ENCODE results near the gene MBD3.

MBD3 gene

DNA sequence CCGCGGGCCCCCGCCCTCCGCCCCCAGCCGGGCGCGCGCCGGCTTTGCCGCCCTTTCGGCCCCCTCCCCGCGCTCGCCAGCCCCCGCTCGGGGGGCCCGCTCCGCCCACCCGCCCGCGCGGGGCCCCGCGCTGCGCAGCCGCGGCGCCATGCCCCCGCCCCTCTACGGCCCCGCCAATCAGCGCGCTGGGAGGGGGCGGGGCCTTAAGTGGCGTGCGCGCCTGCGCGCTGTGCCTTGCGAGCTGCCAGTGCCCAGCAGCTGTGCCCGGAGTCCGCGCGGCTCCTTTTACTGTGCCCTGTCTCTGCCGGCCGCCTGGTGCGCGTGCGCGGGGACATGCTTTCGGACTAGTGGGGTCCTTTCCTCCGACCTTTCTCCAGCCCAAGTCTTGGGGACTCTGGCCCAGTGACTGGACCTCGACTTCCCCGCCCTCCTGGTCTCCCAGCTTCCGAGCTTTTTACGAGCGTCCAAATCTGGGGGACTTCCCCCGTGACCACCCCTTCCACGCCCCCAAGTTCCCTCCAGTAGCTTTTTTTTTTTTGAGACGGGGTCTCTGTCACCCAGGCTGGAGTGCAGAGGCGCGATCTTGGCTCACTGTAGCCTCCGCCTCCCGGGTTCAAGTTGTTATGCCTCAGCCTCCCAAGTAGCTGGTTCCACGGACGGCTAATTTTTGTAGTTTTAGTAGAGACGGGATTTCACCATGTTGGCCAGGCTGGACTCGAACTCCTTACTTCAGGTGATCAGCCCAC is at the start of gene MBD3 (continued):
- 0 out of 2 replicates have a peak, but pooled peaks have one; percentile 17 for TF ChIP-seq KLF16 (tag by site-specific recombination; IDR thresholded peaks at IDR 0.05)
- no peak for TF ChIP-seq ZNF747 (tag by site-specific recombination; IDR thresholded peaks at IDR 0.05)
- 0 out of 2 replicates have a peak, but pooled peaks have one; percentile 23 for TF ChIP-seq ZNF24 (tag by site-specific recombination; IDR thresholded peaks at IDR 0.05)
- TF ChIP-seq, protein P1, sequence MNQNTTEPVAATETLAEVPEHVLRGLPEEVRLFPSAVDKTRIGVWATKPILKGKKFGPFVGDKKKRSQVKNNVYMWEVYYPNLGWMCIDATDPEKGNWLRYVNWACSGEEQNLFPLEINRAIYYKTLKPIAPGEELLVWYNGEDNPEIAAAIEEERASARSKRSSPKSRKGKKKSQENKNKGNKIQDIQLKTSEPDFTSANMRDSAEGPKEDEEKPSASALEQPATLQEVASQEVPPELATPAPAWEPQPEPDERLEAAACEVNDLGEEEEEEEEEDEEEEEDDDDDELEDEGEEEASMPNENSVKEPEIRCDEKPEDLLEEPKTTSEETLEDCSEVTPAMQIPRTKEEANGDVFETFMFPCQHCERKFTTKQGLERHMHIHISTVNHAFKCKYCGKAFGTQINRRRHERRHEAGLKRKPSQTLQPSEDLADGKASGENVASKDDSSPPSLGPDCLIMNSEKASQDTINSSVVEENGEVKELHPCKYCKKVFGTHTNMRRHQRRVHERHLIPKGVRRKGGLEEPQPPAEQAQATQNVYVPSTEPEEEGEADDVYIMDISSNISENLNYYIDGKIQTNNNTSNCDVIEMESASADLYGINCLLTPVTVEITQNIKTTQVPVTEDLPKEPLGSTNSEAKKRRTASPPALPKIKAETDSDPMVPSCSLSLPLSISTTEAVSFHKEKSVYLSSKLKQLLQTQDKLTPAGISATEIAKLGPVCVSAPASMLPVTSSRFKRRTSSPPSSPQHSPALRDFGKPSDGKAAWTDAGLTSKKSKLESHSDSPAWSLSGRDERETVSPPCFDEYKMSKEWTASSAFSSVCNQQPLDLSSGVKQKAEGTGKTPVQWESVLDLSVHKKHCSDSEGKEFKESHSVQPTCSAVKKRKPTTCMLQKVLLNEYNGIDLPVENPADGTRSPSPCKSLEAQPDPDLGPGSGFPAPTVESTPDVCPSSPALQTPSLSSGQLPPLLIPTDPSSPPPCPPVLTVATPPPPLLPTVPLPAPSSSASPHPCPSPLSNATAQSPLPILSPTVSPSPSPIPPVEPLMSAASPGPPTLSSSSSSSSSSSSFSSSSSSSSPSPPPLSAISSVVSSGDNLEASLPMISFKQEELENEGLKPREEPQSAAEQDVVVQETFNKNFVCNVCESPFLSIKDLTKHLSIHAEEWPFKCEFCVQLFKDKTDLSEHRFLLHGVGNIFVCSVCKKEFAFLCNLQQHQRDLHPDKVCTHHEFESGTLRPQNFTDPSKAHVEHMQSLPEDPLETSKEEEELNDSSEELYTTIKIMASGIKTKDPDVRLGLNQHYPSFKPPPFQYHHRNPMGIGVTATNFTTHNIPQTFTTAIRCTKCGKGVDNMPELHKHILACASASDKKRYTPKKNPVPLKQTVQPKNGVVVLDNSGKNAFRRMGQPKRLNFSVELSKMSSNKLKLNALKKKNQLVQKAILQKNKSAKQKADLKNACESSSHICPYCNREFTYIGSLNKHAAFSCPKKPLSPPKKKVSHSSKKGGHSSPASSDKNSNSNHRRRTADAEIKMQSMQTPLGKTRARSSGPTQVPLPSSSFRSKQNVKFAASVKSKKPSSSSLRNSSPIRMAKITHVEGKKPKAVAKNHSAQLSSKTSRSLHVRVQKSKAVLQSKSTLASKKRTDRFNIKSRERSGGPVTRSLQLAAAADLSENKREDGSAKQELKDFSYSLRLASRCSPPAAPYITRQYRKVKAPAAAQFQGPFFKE (tag by site-specific recombination; IDR thresholded peaks at IDR 0.05; ENCODE audit: borderline replicate concordance): no peak
- TF ChIP-seq ZNF341 (tag by site-specific recombination; IDR thresholded peaks at IDR 0.05; ENCODE audit: low read depth): peak; percentile 61
- peak; percentile 14; the same call in 1 of the 2 replicates for TF ChIP-seq BCL11A (tag by site-specific recombination; IDR thresholded peaks at IDR 0.05; ENCODE audit: low read depth)
- TF ChIP-seq, protein P2, sequence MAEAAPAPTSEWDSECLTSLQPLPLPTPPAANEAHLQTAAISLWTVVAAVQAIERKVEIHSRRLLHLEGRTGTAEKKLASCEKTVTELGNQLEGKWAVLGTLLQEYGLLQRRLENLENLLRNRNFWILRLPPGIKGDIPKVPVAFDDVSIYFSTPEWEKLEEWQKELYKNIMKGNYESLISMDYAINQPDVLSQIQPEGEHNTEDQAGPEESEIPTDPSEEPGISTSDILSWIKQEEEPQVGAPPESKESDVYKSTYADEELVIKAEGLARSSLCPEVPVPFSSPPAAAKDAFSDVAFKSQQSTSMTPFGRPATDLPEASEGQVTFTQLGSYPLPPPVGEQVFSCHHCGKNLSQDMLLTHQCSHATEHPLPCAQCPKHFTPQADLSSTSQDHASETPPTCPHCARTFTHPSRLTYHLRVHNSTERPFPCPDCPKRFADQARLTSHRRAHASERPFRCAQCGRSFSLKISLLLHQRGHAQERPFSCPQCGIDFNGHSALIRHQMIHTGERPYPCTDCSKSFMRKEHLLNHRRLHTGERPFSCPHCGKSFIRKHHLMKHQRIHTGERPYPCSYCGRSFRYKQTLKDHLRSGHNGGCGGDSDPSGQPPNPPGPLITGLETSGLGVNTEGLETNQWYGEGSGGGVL (tag by site-specific recombination; IDR thresholded peaks at IDR 0.05): no peak
- TF ChIP-seq ZBTB8A (tag by site-specific recombination; IDR thresholded peaks at IDR 0.05): peak; percentile 91
- TF ChIP-seq, protein P3, sequence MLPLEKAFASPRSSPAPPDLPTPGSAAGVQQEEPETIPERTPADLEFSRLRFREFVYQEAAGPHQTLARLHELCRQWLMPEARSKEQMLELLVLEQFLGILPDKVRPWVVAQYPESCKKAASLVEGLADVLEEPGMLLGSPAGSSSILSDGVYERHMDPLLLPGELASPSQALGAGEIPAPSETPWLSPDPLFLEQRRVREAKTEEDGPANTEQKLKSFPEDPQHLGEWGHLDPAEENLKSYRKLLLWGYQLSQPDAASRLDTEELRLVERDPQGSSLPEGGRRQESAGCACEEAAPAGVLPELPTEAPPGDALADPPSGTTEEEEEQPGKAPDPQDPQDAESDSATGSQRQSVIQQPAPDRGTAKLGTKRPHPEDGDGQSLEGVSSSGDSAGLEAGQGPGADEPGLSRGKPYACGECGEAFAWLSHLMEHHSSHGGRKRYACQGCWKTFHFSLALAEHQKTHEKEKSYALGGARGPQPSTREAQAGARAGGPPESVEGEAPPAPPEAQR (tag by site-specific recombination; IDR thresholded peaks at IDR 0.05): no peak
- peak; percentile 24; the same call in 1 of the 2 replicates for TF ChIP-seq ZNF561 (tag by site-specific recombination; IDR thresholded peaks at IDR 0.05; ENCODE audit: borderline replicate concordance)
- 0 out of 2 replicates have a peak, but pooled peaks have one; percentile 25 for TF ChIP-seq ZXDB (tag by site-specific recombination; IDR thresholded peaks at IDR 0.05)
- TF ChIP-seq, protein P4, sequence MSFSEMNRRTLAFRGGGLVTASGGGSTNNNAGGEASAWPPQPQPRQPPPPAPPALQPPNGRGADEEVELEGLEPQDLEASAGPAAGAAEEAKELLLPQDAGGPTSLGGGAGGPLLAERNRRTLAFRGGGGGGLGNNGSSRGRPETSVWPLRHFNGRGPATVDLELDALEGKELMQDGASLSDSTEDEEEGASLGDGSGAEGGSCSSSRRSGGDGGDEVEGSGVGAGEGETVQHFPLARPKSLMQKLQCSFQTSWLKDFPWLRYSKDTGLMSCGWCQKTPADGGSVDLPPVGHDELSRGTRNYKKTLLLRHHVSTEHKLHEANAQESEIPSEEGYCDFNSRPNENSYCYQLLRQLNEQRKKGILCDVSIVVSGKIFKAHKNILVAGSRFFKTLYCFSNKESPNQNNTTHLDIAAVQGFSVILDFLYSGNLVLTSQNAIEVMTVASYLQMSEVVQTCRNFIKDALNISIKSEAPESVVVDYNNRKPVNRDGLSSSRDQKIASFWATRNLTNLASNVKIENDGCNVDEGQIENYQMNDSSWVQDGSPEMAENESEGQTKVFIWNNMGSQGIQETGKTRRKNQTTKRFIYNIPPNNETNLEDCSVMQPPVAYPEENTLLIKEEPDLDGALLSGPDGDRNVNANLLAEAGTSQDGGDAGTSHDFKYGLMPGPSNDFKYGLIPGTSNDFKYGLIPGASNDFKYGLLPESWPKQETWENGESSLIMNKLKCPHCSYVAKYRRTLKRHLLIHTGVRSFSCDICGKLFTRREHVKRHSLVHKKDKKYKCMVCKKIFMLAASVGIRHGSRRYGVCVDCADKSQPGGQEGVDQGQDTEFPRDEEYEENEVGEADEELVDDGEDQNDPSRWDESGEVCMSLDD (tag by site-specific recombination; IDR thresholded peaks at IDR 0.05): peak; percentile 85
- no peak for TF ChIP-seq ZNF10 (tag by site-specific recombination; IDR thresholded peaks at IDR 0.05)
- TF ChIP-seq ZBTB20 (tag by site-specific recombination; IDR thresholded peaks at IDR 0.05): peak; percentile 30; the same call in 1 of the 2 replicates
- TF ChIP-seq ZNF391 (tag by site-specific recombination; IDR thresholded peaks at IDR 0.05; ENCODE audit: borderline replicate concordance, low read depth): no peak
- TF ChIP-seq, protein P5, sequence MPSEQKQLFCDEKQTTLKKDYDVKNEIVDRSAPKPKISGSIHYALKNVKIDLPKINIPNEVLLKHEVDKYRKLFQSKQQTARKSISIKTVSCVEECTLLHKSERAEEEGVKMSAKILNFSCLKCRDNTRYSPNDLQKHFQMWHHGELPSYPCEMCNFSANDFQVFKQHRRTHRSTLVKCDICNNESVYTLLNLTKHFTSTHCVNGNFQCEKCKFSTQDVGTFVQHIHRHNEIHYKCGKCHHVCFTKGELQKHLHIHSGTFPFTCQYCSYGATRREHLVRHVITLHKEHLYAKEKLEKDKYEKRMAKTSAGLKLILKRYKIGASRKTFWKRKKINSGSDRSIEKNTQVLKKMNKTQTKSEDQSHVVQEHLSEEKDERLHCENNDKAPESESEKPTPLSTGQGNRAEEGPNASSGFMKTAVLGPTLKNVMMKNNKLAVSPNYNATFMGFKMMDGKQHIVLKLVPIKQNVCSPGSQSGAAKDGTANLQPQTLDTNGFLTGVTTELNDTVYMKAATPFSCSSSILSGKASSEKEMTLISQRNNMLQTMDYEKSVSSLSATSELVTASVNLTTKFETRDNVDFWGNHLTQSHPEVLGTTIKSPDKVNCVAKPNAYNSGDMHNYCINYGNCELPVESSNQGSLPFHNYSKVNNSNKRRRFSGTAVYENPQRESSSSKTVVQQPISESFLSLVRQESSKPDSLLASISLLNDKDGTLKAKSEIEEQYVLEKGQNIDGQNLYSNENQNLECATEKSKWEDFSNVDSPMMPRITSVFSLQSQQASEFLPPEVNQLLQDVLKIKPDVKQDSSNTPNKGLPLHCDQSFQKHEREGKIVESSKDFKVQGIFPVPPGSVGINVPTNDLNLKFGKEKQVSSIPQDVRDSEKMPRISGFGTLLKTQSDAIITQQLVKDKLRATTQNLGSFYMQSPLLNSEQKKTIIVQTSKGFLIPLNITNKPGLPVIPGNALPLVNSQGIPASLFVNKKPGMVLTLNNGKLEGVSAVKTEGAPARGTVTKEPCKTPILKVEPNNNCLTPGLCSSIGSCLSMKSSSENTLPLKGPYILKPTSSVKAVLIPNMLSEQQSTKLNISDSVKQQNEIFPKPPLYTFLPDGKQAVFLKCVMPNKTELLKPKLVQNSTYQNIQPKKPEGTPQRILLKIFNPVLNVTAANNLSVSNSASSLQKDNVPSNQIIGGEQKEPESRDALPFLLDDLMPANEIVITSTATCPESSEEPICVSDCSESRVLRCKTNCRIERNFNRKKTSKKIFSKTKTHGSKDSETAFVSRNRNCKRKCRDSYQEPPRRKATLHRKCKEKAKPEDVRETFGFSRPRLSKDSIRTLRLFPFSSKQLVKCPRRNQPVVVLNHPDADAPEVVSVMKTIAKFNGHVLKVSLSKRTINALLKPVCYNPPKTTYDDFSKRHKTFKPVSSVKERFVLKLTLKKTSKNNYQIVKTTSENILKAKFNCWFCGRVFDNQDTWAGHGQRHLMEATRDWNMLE (tag by site-specific recombination; conservative IDR thresholded peaks at IDR 0.05; ENCODE audit: low read depth): no peak
- TF ChIP-seq ZNF133 (tag by site-specific recombination; IDR thresholded peaks at IDR 0.05): no peak
- TF ChIP-seq ZEB2 (tag by site-specific recombination; IDR thresholded peaks at IDR 0.05): peak; percentile 16; the same call in 1 of the 2 replicates
- TF ChIP-seq ZNF335 (tag by site-specific recombination; conservative IDR thresholded peaks at IDR 0.05): peak; percentile 87
- peak; percentile 83 for TF ChIP-seq SP3 (tag by site-specific recombination; IDR thresholded peaks at IDR 0.05)
- 0 out of 2 replicates have a peak, but pooled peaks have one; percentile 27 for TF ChIP-seq ZFHX2 (tag by site-specific recombination; conservative IDR thresholded peaks at IDR 0.05)
- TF ChIP-seq WT1 (tag by site-specific recombination; IDR thresholded peaks at IDR 0.05): 0 out of 2 replicates have a peak, but pooled peaks have one; percentile 23

Measured in HEK293 (cell line).